WTC11 (cell line): ENCODE results near the gene ANO1. TPM values are rescaled to one million over a fixed set of nuclear protein-coding genes. Genes with fewer than 3 reads are reported as not detected.

ENCODE experiments used
- ATAC-seq: fragments of 200-7000 bp; cut with Tn5 transposase; 2 replicates; pipeline ENCODE4 v1.10.0; 2021; ENCODE audit warnings: mild to moderate bottlenecking, moderate library complexity
- CTCF ChIA-PET: fragments of 300-600 bp; sonication (Branson Sonifier 250); formaldehyde crosslinking; loops from one replicate; lab custom pipeline; 2021; ENCODE audit warnings: antibody characterized with exemption; lab: Charles Lee
- POLR2A ChIA-PET: fragments of 350-600 bp; sonication (Branson Sonifier 250); formaldehyde crosslinking; loops from one replicate; lab custom pipeline; 2021; ENCODE audit warnings: antibody characterized with exemption; lab: Charles Lee
- DNase-seq: peaks from one replicate; pipeline ENCODE4 v3.0.0; 2021; ENCODE audit warnings: low spot score
- H3K27ac Mint-ChIP-seq: 2 replicates; pipeline ENCODE4 v1.8.0; 2021; ENCODE audit warnings: mixed read lengths
- H3K27me3 Mint-ChIP-seq: 2 replicates; pipeline ENCODE4 v1.8.0; 2021; ENCODE audit warnings: low read depth, mild to moderate bottlenecking, moderate library complexity, mixed read lengths
- H3K36me3 Mint-ChIP-seq: 2 replicates; pipeline ENCODE4 v1.8.0; 2021; ENCODE audit warnings: mixed read lengths
- H3K4me1 Mint-ChIP-seq: 2 replicates; pipeline ENCODE4 v1.8.0; 2022; ENCODE audit warnings: mixed read lengths
- H3K4me3 Mint-ChIP-seq: 2 replicates; pipeline ENCODE4 v1.8.0; 2021; ENCODE audit warnings: mild to moderate bottlenecking, moderate library complexity, mixed read lengths
- H3K9me3 Mint-ChIP-seq: 2 replicates; pipeline ENCODE4 v1.8.0; 2021; ENCODE audit warnings: mixed read lengths
- ATF1 ChIP-seq: sonication (generic); formaldehyde crosslinking; IDR thresholded peaks from 2 replicates; pipeline ENCODE4 v1.8.1; 2023; ENCODE audit warnings: mild to moderate bottlenecking, moderate library complexity, missing genetic modification reagents
- CDX4 ChIP-seq: fragments of 250-450 bp; sonication (Bioruptor Pico); IDR thresholded peaks from 2 replicates; pipeline ENCODE4 v1.9.0; 2021; ENCODE audit warnings: moderate library complexity, mild to moderate bottlenecking, inconsistent platforms, borderline replicate concordance
- CREB1 ChIP-seq: sonication (generic); formaldehyde crosslinking; IDR thresholded peaks from 2 replicates; pipeline ENCODE4 v1.8.0; 2023; ENCODE audit warnings: mild to moderate bottlenecking, missing genetic modification reagents
- E2F1 ChIP-seq: sonication (generic); formaldehyde crosslinking; IDR thresholded peaks from 2 replicates; pipeline ENCODE4 v1.8.0; 2022; ENCODE audit warnings: mild to moderate bottlenecking, missing genetic modification reagents
- EMX1 ChIP-seq: fragments of 250-450 bp; sonication (Bioruptor Pico); IDR thresholded peaks from 2 replicates; pipeline ENCODE4 v1.8.0; 2021; ENCODE audit warnings: mild to moderate bottlenecking
- ERG ChIP-seq: fragments of 250-450 bp; sonication (Bioruptor Pico); IDR thresholded peaks from 2 replicates; pipeline ENCODE4 v1.8.0; 2021; ENCODE audit warnings: mild to moderate bottlenecking
- ETV6 ChIP-seq: sonication (generic); formaldehyde crosslinking; IDR thresholded peaks from 2 replicates; pipeline ENCODE4 v1.8.1; 2022; ENCODE audit warnings: mild to moderate bottlenecking, missing genetic modification reagents
- FOXJ3 ChIP-seq: sonication (generic); formaldehyde crosslinking; IDR thresholded peaks from 2 replicates; pipeline ENCODE4 v1.9.0; 2021; ENCODE audit warnings: missing genetic modification reagents, mild to moderate bottlenecking, borderline replicate concordance
- FOXK1 ChIP-seq: sonication (generic); formaldehyde crosslinking; IDR thresholded peaks from 2 replicates; pipeline ENCODE4 v1.8.0; 2022; ENCODE audit warnings: mild to moderate bottlenecking, moderate library complexity, missing genetic modification reagents
- HMGA2 ChIP-seq: fragments of 250-450 bp; sonication (Bioruptor Pico); IDR thresholded peaks from 2 replicates; pipeline ENCODE4 v1.4.0; 2021; ENCODE audit warnings: mild to moderate bottlenecking, moderate library complexity
- KAT7 ChIP-seq: sonication (generic); formaldehyde crosslinking; IDR thresholded peaks from 2 replicates; pipeline ENCODE4 v1.8.1; 2023; ENCODE audit warnings: missing genetic modification reagents, mild to moderate bottlenecking, borderline replicate concordance
- NFATC4 ChIP-seq: fragments of 250-450 bp; sonication (Bioruptor Pico); IDR thresholded peaks from 2 replicates; pipeline ENCODE4 v1.9.0; 2021; ENCODE audit warnings: mild to moderate bottlenecking
- NFE2L1 ChIP-seq: sonication (generic); formaldehyde crosslinking; IDR thresholded peaks from 2 replicates; pipeline ENCODE4 v1.8.1; 2023; ENCODE audit warnings: missing genetic modification reagents
- NR1H2 ChIP-seq: sonication (generic); formaldehyde crosslinking; IDR thresholded peaks from 2 replicates; pipeline ENCODE4 v1.9.0; 2021; ENCODE audit warnings: mild to moderate bottlenecking, moderate library complexity, missing genetic modification reagents
- SMAD3 ChIP-seq: sonication (generic); formaldehyde crosslinking; IDR thresholded peaks from 2 replicates; pipeline ENCODE4 v1.8.0; 2022; ENCODE audit warnings: missing genetic modification reagents, mild to moderate bottlenecking, borderline replicate concordance
- SOX15 ChIP-seq: fragments of 250-450 bp; sonication (Bioruptor Pico); IDR thresholded peaks from 2 replicates; pipeline ENCODE4 v1.9.0; 2021; ENCODE audit warnings: mild to moderate bottlenecking
- TEAD4 ChIP-seq: sonication (generic); formaldehyde crosslinking; IDR thresholded peaks from 2 replicates; pipeline ENCODE4 v1.8.0; 2022; ENCODE audit warnings: mild to moderate bottlenecking, missing genetic modification reagents
- ZNF219 ChIP-seq: sonication (generic); formaldehyde crosslinking; IDR thresholded peaks from 2 replicates; pipeline ENCODE4 v1.8.0; 2023; ENCODE audit warnings: missing genetic modification reagents, mild to moderate bottlenecking, borderline replicate concordance
- ZNF423 ChIP-seq: fragments of 250-450 bp; sonication (Bioruptor Pico); IDR thresholded peaks from 2 replicates; pipeline ENCODE4 v2.1.2; 2022; ENCODE audit warnings: mild to moderate bottlenecking, moderate library complexity
- ZNF512 ChIP-seq: sonication (generic); formaldehyde crosslinking; IDR thresholded peaks from 2 replicates; pipeline ENCODE4 v1.8.1; 2022; ENCODE audit warnings: missing genetic modification reagents, borderline replicate concordance
- ZNF671 ChIP-seq: fragments of 250-450 bp; sonication (Bioruptor Pico); IDR thresholded peaks from 2 replicates; pipeline ENCODE4 v1.8.0; 2021; ENCODE audit warnings: mild to moderate bottlenecking
- total RNA-seq: library from RNA; stranded (reverse); gene quantifications from 3 replicates; pipeline ENCODE4 v1.2.3, GENCODE V29; 2021
- TF ChIP-seq, protein P1 (sequence below): sonication (generic); formaldehyde crosslinking; IDR thresholded peaks from 2 replicates; pipeline ENCODE4 v1.8.0; 2022; ENCODE audit warnings: mild to moderate bottlenecking, missing genetic modification reagents
- TF ChIP-seq, protein P2 (sequence below): fragments of 200-600 bp; IDR thresholded peaks from 2 replicates; pipeline ENCODE4 v1.8.0; 2022; ENCODE audit warnings: antibody characterized with exemption
- TF ChIP-seq, protein P3 (sequence below): sonication (generic); formaldehyde crosslinking; IDR thresholded peaks from 2 replicates; pipeline ENCODE4 v1.8.1; 2022; ENCODE audit warnings: low read depth, mild to moderate bottlenecking, moderate library complexity, missing genetic modification reagents, borderline replicate concordance

ANO1 gene
- total RNA-seq, 1 experiment from 2014 or later, result 4.1 TPM

GRCh38 chr11:70201882-70202861, 124.1 kb downstream of the ANO1 start (continued):
- TF ChIP-seq E2F1 (CRISPR knock-in tag) (no peak), CDX4 (no peak), NR1H2 (CRISPR knock-in tag) (no peak), NFATC4 (CRISPR knock-in tag) (no peak), ETV6 (CRISPR knock-in tag) (no peak), ZNF671 (no peak), FOXJ3 (CRISPR knock-in tag) (no peak), EMX1 (CRISPR knock-in tag) (no peak), ZNF423 (no peak), NFE2L1 (no peak)
- TF ChIP-seq, all 79 proteins: peak for 0

DNA sequence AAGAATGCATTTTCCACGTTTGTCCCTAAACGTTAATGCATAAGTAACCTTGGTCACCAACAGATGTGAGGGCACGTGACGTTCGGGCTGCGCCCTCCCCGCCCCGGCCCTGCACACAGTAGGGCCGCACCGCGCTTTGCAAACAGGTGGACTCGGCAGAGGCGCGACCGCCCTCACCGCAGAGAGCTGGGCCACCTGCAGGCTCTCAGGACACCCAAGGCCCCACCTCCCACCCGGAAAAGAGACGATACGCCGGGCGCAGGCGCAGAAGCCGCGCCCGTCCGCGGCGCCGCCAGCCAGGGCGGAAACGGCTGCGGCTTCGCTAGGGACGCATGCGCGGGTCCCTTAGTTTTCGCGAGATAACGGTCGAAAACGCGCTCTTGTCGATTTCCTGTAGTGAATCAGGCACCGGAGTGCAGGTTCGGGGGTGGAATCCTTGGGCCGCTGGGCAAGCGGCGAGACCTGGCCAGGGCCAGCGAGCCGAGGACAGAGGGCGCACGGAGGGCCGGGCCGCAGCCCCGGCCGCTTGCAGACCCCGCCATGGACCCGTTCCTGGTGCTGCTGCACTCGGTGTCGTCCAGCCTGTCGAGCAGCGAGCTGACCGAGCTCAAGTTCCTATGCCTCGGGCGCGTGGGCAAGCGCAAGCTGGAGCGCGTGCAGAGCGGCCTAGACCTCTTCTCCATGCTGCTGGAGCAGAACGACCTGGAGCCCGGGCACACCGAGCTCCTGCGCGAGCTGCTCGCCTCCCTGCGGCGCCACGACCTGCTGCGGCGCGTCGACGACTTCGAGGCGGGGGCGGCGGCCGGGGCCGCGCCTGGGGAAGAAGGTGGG, 125.0 kb downstream of the ANO1 start, which contains the start of gene FADD:
TSS of gene FADD (plus strand) at position 377 of the 831 bp plus-strand sequence. CDS start at position 541, 164 bp downstream.
- H3K36me3 Mint-ChIP-seq, result peaks cover 31% of the 10 kb centered on the region
- DNase-seq, result peak; percentile 84
- peak within 1 kb of the TSS; percentile 88 for H3K4me3 Mint-ChIP-seq
- H3K9me3 Mint-ChIP-seq, result peaks cover 8% of the 10 kb centered on the region; the same call in 1 of the 2 replicates
- peaks cover 55% of the 10 kb centered on the region for H3K4me1 Mint-ChIP-seq
- H3K27me3 Mint-ChIP-seq, result 0 out of 2 replicates have a peak, but pooled peaks cover 2% of the 10 kb centered on the region
- ChIA-PET CTCF (interaction anchor here (0.7 to 2.3 kb wide), 6 partner anchors 23 to 290 kb away, joined by 3 to 10 read pairs (median 4); no protein-coding TSS in a partner anchor), POLR2A (interaction anchor here (0.6 to 1.5 kb wide), 3 partner anchors 9 to 270 kb away, joined by 4 to 5 read pairs (median 4); no protein-coding TSS in a partner anchor)
- peak; percentile 61 for ATAC-seq
- peak within 1 kb of the TSS; percentile 92 for H3K27ac Mint-ChIP-seq
- TF ChIP-seq, protein P1, sequence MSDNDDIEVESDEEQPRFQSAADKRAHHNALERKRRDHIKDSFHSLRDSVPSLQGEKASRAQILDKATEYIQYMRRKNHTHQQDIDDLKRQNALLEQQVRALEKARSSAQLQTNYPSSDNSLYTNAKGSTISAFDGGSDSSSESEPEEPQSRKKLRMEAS (CRISPR knock-in tag), result peak; percentile 71; the same call in 1 of the 2 replicates
- TF ChIP-seq SOX15, result no peak
- TF ChIP-seq SMAD3 (CRISPR knock-in tag), result no peak
- TF ChIP-seq ERG (CRISPR knock-in tag), result no peak
- TF ChIP-seq FOXK1 (CRISPR knock-in tag), result peak; percentile 58; the same call in 1 of the 2 replicates
- TF ChIP-seq, protein P2, sequence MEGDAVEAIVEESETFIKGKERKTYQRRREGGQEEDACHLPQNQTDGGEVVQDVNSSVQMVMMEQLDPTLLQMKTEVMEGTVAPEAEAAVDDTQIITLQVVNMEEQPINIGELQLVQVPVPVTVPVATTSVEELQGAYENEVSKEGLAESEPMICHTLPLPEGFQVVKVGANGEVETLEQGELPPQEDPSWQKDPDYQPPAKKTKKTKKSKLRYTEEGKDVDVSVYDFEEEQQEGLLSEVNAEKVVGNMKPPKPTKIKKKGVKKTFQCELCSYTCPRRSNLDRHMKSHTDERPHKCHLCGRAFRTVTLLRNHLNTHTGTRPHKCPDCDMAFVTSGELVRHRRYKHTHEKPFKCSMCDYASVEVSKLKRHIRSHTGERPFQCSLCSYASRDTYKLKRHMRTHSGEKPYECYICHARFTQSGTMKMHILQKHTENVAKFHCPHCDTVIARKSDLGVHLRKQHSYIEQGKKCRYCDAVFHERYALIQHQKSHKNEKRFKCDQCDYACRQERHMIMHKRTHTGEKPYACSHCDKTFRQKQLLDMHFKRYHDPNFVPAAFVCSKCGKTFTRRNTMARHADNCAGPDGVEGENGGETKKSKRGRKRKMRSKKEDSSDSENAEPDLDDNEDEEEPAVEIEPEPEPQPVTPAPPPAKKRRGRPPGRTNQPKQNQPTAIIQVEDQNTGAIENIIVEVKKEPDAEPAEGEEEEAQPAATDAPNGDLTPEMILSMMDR, result no peak
- peak; percentile 78; the same call in 1 of the 2 replicates for TF ChIP-seq KAT7
- no peak for TF ChIP-seq ATF1 (CRISPR knock-in tag)
- no peak for TF ChIP-seq HMGA2
- no peak for TF ChIP-seq EMX1 (CRISPR knock-in tag)
- no peak for TF ChIP-seq ZNF512
- TF ChIP-seq, protein P3, sequence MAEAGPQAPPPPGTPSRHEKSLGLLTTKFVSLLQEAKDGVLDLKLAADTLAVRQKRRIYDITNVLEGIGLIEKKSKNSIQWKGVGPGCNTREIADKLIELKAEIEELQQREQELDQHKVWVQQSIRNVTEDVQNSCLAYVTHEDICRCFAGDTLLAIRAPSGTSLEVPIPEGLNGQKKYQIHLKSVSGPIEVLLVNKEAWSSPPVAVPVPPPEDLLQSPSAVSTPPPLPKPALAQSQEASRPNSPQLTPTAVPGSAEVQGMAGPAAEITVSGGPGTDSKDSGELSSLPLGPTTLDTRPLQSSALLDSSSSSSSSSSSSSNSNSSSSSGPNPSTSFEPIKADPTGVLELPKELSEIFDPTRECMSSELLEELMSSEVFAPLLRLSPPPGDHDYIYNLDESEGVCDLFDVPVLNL (CRISPR knock-in tag), result no peak
- 0 out of 2 replicates have a peak, but pooled peaks have one; percentile 38 for TF ChIP-seq TEAD4 (CRISPR knock-in tag)
- TF ChIP-seq ZNF219 (CRISPR knock-in tag), result no peak
- TF ChIP-seq CREB1 (CRISPR knock-in tag), result no peak
